A549 (cell line): ENCODE data around the gene PAQR5. TPM values are rescaled to one million over a fixed set of nuclear protein-coding genes. Genes with fewer than 3 reads are reported as not detected.

Source experiments
- ATAC-seq, 2 experiments: fragments of 200-7000 bp in 1 of 2; fragments of >200 bp in 1 of 2; cut with Nextera tagmentation in 1 of 2; cut with Tn5 transposase in 1 of 2; 3 replicates each; pipeline versions ENCODE4 v1.8.0 to v1.9.1; 2018 to 2020; ENCODE audit warnings: mild to moderate bottlenecking in 1 of 2, moderate library complexity in 1 of 2
- CTCF ChIA-PET: fragments of 300-600 bp; sonication (Branson Sonifier 250); formaldehyde crosslinking; extraction: SDS; loops from one replicate; lab custom pipeline; 2021; ENCODE audit warnings: antibody characterized with exemption, inconsistent platforms; lab: Yijun Ruan, JAX
- POLR2A ChIA-PET: fragments of 350-600 bp; formaldehyde crosslinking; extraction: SDS; loops from one replicate; lab custom pipeline; 2021; ENCODE audit warnings: antibody characterized with exemption, inconsistent platforms; lab: Yijun Ruan, JAX
- DNase-seq, 2 experiments: peaks; one replicate each; pipeline versions ENCODE4 v3.0.0 to v3.0.0-alpha.2; 2011 to 2016; ENCODE audit warnings: low read depth in 1 of 2, low spot score in 1 of 2
- FAIRE-seq: peaks from 2 replicates; lab custom pipeline; 2011; peaks lifted over from hg19 to GRCh38; lab: Jason Lieb, UNC
- H3K27ac ChIP-seq, 2 experiments: fragments of >200 bp; sonication (Bioruptor Twin); formaldehyde crosslinking; 3 replicates each; pipeline ENCODE4 v1.5.1; 2016 to 2017
- H3K4me1 ChIP-seq: fragments of >200 bp; sonication (Bioruptor Twin); formaldehyde crosslinking; 3 replicates; pipeline ENCODE4 v1.6.1; 2016
- H3K4me2 ChIP-seq: fragments of >200 bp; sonication (Bioruptor Twin); formaldehyde crosslinking; 3 replicates; pipeline ENCODE4 v1.6.1; 2016
- H3K4me3 ChIP-seq: fragments of >200 bp; sonication (Bioruptor Twin); formaldehyde crosslinking; 3 replicates; pipeline ENCODE4 v1.5.1; 2016
- H3K9me3 ChIP-seq: fragments of >200 bp; sonication (Bioruptor Twin); formaldehyde crosslinking; 3 replicates; pipeline ENCODE4 v1.6.1; 2016
- ATOH8 ChIP-seq: fragments of 250-450 bp; sonication (Bioruptor Pico); IDR thresholded peaks from 2 replicates; pipeline ENCODE4 v1.5.0; 2020; ENCODE audit warnings: low read depth, mild to moderate bottlenecking, moderate library complexity
- CBX2 ChIP-seq: fragments of 200-600 bp; sonication (generic); IDR thresholded peaks from 2 replicates; pipeline ENCODE4 v1.6.1; 2016; ENCODE audit warnings: low read depth, mild to moderate bottlenecking, borderline replicate concordance
- CBX8 ChIP-seq: fragments of 200-600 bp; sonication (generic); IDR thresholded peaks from 2 replicates; pipeline ENCODE4 v1.6.1; 2016
- CHD2 ChIP-seq: fragments of 150-350 bp; IDR thresholded peaks from 2 replicates; pipeline ENCODE4 v1.6.1; 2014; ENCODE audit warnings: low read length; ENCODE audit not compliant: partially characterized antibody
- CTCF ChIP-seq: fragments of >200 bp; sonication (Bioruptor Twin); formaldehyde crosslinking; IDR thresholded peaks from 3 replicates; pipeline ENCODE4 v1.5.1; 2016
- E2F6 ChIP-seq: IDR thresholded peaks from 2 replicates; pipeline ENCODE4 v1.6.1; 2012; ENCODE audit warnings: low read depth, borderline replicate concordance
- EHMT2 ChIP-seq: fragments of 200-600 bp; sonication (generic); IDR thresholded peaks from 2 replicates; pipeline ENCODE4 v1.6.1; 2016; ENCODE audit warnings: antibody characterized with exemption, low read depth, mild to moderate bottlenecking, moderate library complexity
- FOSB ChIP-seq: fragments of 250-450 bp; sonication (Bioruptor Pico); IDR thresholded peaks from 2 replicates; pipeline ENCODE4 v1.5.0; 2020; ENCODE audit warnings: mild to moderate bottlenecking, moderate library complexity
- FOXS1 ChIP-seq: fragments of 250-450 bp; sonication (Bioruptor Pico); IDR thresholded peaks from 2 replicates; pipeline ENCODE4 v1.5.0; 2020; ENCODE audit warnings: mild to moderate bottlenecking, moderate library complexity
- HEYL ChIP-seq: fragments of 250-450 bp; sonication (Bioruptor Pico); IDR thresholded peaks from 2 replicates; pipeline ENCODE4 v1.8.0; 2021; ENCODE audit warnings: mild to moderate bottlenecking, moderate library complexity
- HMGXB4 ChIP-seq: fragments of 250-450 bp; sonication (Bioruptor Pico); IDR thresholded peaks from 2 replicates; pipeline ENCODE4 v1.5.0; 2021; ENCODE audit warnings: mild to moderate bottlenecking, moderate library complexity, borderline replicate concordance
- HOXA7 ChIP-seq: fragments of 250-450 bp; sonication (Bioruptor Pico); IDR thresholded peaks from 2 replicates; pipeline ENCODE4 v1.5.0; 2020; ENCODE audit warnings: mild to moderate bottlenecking, moderate library complexity
- JUN ChIP-seq, 2 experiments: fragments of >200 bp; sonication (Bioruptor Twin); formaldehyde crosslinking; IDR thresholded peaks; 2 replicates in 1 of 2; 3 replicates in 1 of 2; pipeline ENCODE4 v1.6.1; 2016 to 2017
- KDM1A ChIP-seq: fragments of 200-600 bp; sonication (generic); IDR thresholded peaks from 2 replicates; pipeline ENCODE4 v1.6.1; 2016; ENCODE audit warnings: low read depth, mild to moderate bottlenecking
- MYC ChIP-seq: IDR thresholded peaks from 2 replicates; pipeline ENCODE4 v1.6.1; 2012; ENCODE audit warnings: mild to moderate bottlenecking, inconsistent platforms, low read length, improper control_type of control experiment, borderline replicate concordance
- NFE2L2 ChIP-seq: fragments of 150-350 bp; conservative IDR thresholded peaks from 2 replicates; pipeline ENCODE4 v1.6.1; 2014; ENCODE audit warnings: low read length
- NR3C1 ChIP-seq: fragments of >200 bp; sonication (Bioruptor Twin); formaldehyde crosslinking; IDR thresholded peaks from 3 replicates; pipeline ENCODE4 v1.6.1; 2017
- POLR2A ChIP-seq: IDR thresholded peaks from 2 replicates; pipeline ENCODE4 v1.6.1; 2012; ENCODE audit warnings: mild to moderate bottlenecking, low read length
- RAD21 ChIP-seq, 2 experiments: fragments of >200 bp in 1 of 2; sonication (Bioruptor Twin) in 1 of 2; formaldehyde crosslinking in 1 of 2; IDR thresholded peaks in 1 of 2; conservative IDR thresholded peaks in 1 of 2; 2 replicates in 1 of 2; 3 replicates in 1 of 2; pipeline ENCODE4 v1.6.1; 2012 to 2018; ENCODE audit warnings: inconsistent platforms in 1 of 2
- RARB ChIP-seq: fragments of 250-450 bp; sonication (Bioruptor Pico); IDR thresholded peaks from 2 replicates; pipeline ENCODE4 v1.8.0; 2021; ENCODE audit warnings: mild to moderate bottlenecking, moderate library complexity
- RCOR1 ChIP-seq: fragments of 150-350 bp; IDR thresholded peaks from 2 replicates; pipeline ENCODE4 v1.6.1; 2014; ENCODE audit warnings: antibody characterized with exemption, low read length, low read depth
- RFX5 ChIP-seq: fragments of 450-650 bp; IDR thresholded peaks from 2 replicates; pipeline ENCODE4 v1.7.1; 2014; ENCODE audit warnings: antibody characterized with exemption, mild to moderate bottlenecking, moderate library complexity
- RNF2 ChIP-seq: fragments of 200-600 bp; sonication (generic); IDR thresholded peaks from 2 replicates; pipeline ENCODE4 v1.6.1; 2016; ENCODE audit warnings: low read depth, mild to moderate bottlenecking, antibody characterized with exemption, moderate library complexity, borderline replicate concordance
- SMC3 ChIP-seq: fragments of >200 bp; sonication (Bioruptor Twin); formaldehyde crosslinking; IDR thresholded peaks from 3 replicates; pipeline ENCODE4 v1.6.1; 2018; ENCODE audit warnings: inconsistent platforms
- USF2 ChIP-seq: fragments of 450-650 bp; IDR thresholded peaks from 2 replicates; pipeline ENCODE4 v1.6.1; 2014; ENCODE audit warnings: antibody characterized with exemption
- ZC3H11A ChIP-seq: fragments of 450-650 bp; IDR thresholded peaks from 2 replicates; pipeline ENCODE4 v1.6.1; 2014; ENCODE audit warnings: antibody characterized with exemption, mild to moderate bottlenecking
- ZNF302 ChIP-seq: fragments of 250-450 bp; sonication (Bioruptor Pico); IDR thresholded peaks from 2 replicates; pipeline ENCODE4 v1.9.0; 2021; ENCODE audit warnings: inconsistent platforms, mild to moderate bottlenecking, moderate library complexity
- ZSCAN20 ChIP-seq: fragments of 250-450 bp; sonication (Bioruptor Pico); IDR thresholded peaks from 2 replicates; pipeline ENCODE4 v1.8.0; 2022; ENCODE audit warnings: mild to moderate bottlenecking, moderate library complexity
- WGBS: methylation state at CpG from one replicate; pipeline ENCODE4 v1.1.6; 2017; ENCODE audit errors: missing lambda C conversion rate; 5-methylcytosine and 5-hydroxymethylcytosine counted together
- polyA plus RNA-seq, 4 experiments: library from polyadenylated mRNA; depleted of rRNA in 3 of 4; stranded (reverse); fragments of >200 nt; fragmentation: RNase III in 1 of 4; extraction: RNeasy Plus Mini Kit Qiagen cat#74134 plus additional on column Dnase treatment in 1 of 4; gene quantifications; 2 replicates in 3 of 4; 3 replicates in 1 of 4; pipeline ENCODE4 v1.2.3, GENCODE V29; 2011 to 2017
- TF ChIP-seq, protein P1 (sequence below): fragments of >200 bp; sonication (Bioruptor Twin); formaldehyde crosslinking; IDR thresholded peaks from 2 replicates; pipeline ENCODE4 v1.6.1; 2016
- TF ChIP-seq, protein P2 (sequence below): fragments of 150-350 bp; IDR thresholded peaks from 2 replicates; pipeline ENCODE4 v1.6.1; 2014; ENCODE audit warnings: low read depth, mild to moderate bottlenecking, low read length

The PAQR5 gene
- polyA plus RNA-seq, 2 of the 4 experiments (the other 2 are of a cell fraction) = 104 to 114 TPM

DNA sequence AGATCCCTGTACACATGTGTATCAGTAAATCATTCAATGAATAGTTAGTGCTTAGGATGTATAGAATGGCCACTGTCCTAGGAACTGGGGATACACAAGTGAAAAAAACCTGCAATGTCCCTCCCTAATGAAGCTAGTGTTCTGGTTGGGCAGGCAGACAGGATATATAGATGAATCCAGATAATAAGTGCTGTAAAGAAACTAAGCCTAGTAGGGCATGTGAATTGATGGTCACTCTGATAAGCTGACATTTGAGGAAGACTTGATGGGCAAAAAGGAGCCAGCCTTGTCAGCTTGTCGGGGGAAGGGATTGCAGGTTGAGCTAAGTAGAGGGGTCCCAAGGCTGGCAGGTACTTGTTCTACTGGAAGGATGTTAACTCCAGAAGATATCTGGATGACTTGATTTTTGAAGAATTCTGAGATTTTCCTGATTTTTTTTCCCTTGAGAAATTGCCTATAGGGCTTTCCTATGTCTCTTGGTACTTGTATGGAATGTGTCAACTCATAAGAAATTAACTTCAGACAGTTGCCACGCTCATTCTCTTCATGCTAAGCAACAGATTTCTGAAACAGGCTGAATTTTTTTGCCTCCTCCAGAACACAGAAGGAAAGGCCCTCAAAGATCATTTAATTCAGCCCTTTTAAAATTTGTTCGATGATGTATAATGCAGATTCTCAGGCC is 109.1 kb downstream of the PAQR5 start:
- POLR2A ChIA-PET = no interaction called here
- H3K9me3 ChIP-seq = no peaks in the 10 kb centered on the region
- DNase-seq (no peak), FAIRE-seq (no peak), ATAC-seq (no peak)
- CTCF ChIA-PET = interaction anchor here (1.2 to 8.5 kb wide), 4 partner anchors 13 to 376 kb away, joined by 3 to 87 read pairs (median 44); no protein-coding TSS in a partner anchor
- TF ChIP-seq RCOR1 (no peak), ZC3H11A (no peak), NFE2L2 (no peak), CBX8 (no peak), USF2 (no peak), E2F6 (no peak), EHMT2 (no peak), RARB (CRISPR knock-in tag) (no peak), CBX2 (no peak), RAD21 (conservative IDR thresholded peaks at IDR 0.05 in 1 of 2, IDR thresholded peaks at IDR 0.05 in 1 of 2) (no peak), KDM1A (no peak), HMGXB4 (CRISPR knock-in tag) (no peak), RFX5 (no peak), FOSB (CRISPR knock-in tag) (no peak), HOXA7 (CRISPR knock-in tag) (no peak), POLR2A (no peak), RNF2 (no peak), HEYL (CRISPR knock-in tag) (no peak), SMC3 (no peak)
- TF ChIP-seq, protein P1, sequence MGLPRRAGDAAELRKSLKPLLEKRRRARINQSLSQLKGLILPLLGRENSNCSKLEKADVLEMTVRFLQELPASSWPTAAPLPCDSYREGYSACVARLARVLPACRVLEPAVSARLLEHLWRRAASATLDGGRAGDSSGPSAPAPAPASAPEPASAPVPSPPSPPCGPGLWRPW = no peak
- no peak overlapping the region for H3K27ac ChIP-seq
- no peak overlapping the region for H3K4me3 ChIP-seq
- H3K4me1 ChIP-seq = peaks cover 21% of the 10 kb centered on the region; the same call in 2 of the 3 replicates
- WGBS = 87% methylated on average over 3 of the region's 3 CpGs
- no peak overlapping the region for H3K4me2 ChIP-seq

GRCh38 chr15:69408841-69409240 is 110.1 kb downstream of the PAQR5 start:
- CTCF ChIA-PET = interaction anchor here (1.4 to 8.5 kb wide), 3 partner anchors 14 to 377 kb away, joined by 3 to 87 read pairs (median 86); no protein-coding TSS in a partner anchor
- 70% methylated on average over 3 of the region's 3 CpGs for WGBS
- no peak overlapping the region for H3K4me3 ChIP-seq
- POLR2A ChIA-PET = no interaction called here
- no peaks in the 10 kb centered on the region for H3K9me3 ChIP-seq
- H3K27ac ChIP-seq = no peak overlapping the region
- no peak for ATAC-seq
- H3K4me1 ChIP-seq = peaks cover 27% of the 10 kb centered on the region; the same call in 2 of the 3 replicates
- DNase-seq = no peak
- FAIRE-seq = no peak
- no peak overlapping the region for H3K4me2 ChIP-seq
- TF ChIP-seq CHD2 (no peak), HEYL (CRISPR knock-in tag) (no peak), ATOH8 (no peak), RCOR1 (no peak), RAD21 (conservative IDR thresholded peaks at IDR 0.05 in 1 of 2, IDR thresholded peaks at IDR 0.05 in 1 of 2) (no peak), NR3C1 (no peak), JUN (IDR thresholded peaks at IDR 0.05) (no peak), ZNF302 (no peak), FOXS1 (CRISPR knock-in tag) (no peak), MYC (no peak), CTCF (no peak), HOXA7 (CRISPR knock-in tag) (no peak), ZSCAN20 (CRISPR knock-in tag) (no peak)
- TF ChIP-seq, protein P2, sequence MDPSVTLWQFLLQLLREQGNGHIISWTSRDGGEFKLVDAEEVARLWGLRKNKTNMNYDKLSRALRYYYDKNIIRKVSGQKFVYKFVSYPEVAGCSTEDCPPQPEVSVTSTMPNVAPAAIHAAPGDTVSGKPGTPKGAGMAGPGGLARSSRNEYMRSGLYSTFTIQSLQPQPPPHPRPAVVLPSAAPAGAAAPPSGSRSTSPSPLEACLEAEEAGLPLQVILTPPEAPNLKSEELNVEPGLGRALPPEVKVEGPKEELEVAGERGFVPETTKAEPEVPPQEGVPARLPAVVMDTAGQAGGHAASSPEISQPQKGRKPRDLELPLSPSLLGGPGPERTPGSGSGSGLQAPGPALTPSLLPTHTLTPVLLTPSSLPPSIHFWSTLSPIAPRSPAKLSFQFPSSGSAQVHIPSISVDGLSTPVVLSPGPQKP = no peak
